Activated CD8-positive, alpha-beta memory T cell treated with anti-CD3 and anti-CD28 coated beads for 24 hours (primary cell): ENCODE data around the gene CDR2.
A peak's percentile ranks its signal among the peaks of the same experiment; 100 is the strongest.

Experiments
- DNase-seq: peaks from one replicate; pipeline ENCODE4 v3.0.0-alpha.2; 2020

The CDR2 gene

GRCh38 chr16:22348291-22348690, 26.1 kb downstream of the CDR2 start:
- no peak for DNase-seq

- DNase-seq = no peak
These were observed 27.2 kb downstream of the CDR2 start for GRCh38 chr16:22347100-22347820.

- DNase-seq = no peak
These were observed 27.9 kb downstream of the CDR2 start for GRCh38 chr16:22346483-22346882.

- no peak for DNase-seq
These were observed 32.3 kb downstream of the CDR2 start for GRCh38 chr16:22342082-22342481.

GRCh38 chr16:22340945-22341344, 33.5 kb downstream of the CDR2 start:
- DNase-seq = no peak

- DNase-seq = no peak
These were observed 36.4 kb downstream of the CDR2 start for GRCh38 chr16:22337849-22338635.

- no peak for DNase-seq
These were observed 37.4 kb downstream of the CDR2 start for GRCh38 chr16:22337045-22337444.

- no peak for DNase-seq
These were observed 37.8 kb downstream of the CDR2 start for GRCh38 chr16:22336581-22336980.

- no peak for DNase-seq
These were observed 38.7 kb downstream of the CDR2 start for GRCh38 chr16:22335668-22336246.

GRCh38 chr16:22333457-22333994, 40.9 kb downstream of the CDR2 start:
- DNase-seq = no peak

GRCh38 chr16:22330326-22330725, 44.1 kb downstream of the CDR2 start:
- no peak for DNase-seq

GRCh38 chr16:22329199-22329695, 45.2 kb downstream of the CDR2 start:
- no peak for DNase-seq

GRCh38 chr16:22328081-22328725, 46.2 kb downstream of the CDR2 start:
- DNase-seq = peak; percentile 40

- DNase-seq = no peak
These were observed 47.0 kb downstream of the CDR2 start for GRCh38 chr16:22327446-22327775.

GRCh38 chr16:22326771-22327445, 47.5 kb downstream of the CDR2 start:
- DNase-seq = peak; percentile 50

- peak; percentile 37 for DNase-seq
These were observed 48.1 kb downstream of the CDR2 start for GRCh38 chr16:22326369-22326652.

- DNase-seq = peak; percentile 48
These were observed 48.6 kb downstream of the CDR2 start for GRCh38 chr16:22325598-22326368.

- peak; percentile 51 for DNase-seq
These were observed 49.4 kb downstream of the CDR2 start for GRCh38 chr16:22324787-22325597.

- DNase-seq = peak; percentile 54
These were observed 50.2 kb downstream of the CDR2 start for GRCh38 chr16:22323959-22324786.
